ENCODE results near the gene CACNG1. TPM values are rescaled to one million over a fixed set of nuclear protein-coding genes. Genes with fewer than 3 reads are reported as not detected.

CACNG1 gene
- total RNA-seq, 1 experiment from 2014 or later: not detected

DNA sequence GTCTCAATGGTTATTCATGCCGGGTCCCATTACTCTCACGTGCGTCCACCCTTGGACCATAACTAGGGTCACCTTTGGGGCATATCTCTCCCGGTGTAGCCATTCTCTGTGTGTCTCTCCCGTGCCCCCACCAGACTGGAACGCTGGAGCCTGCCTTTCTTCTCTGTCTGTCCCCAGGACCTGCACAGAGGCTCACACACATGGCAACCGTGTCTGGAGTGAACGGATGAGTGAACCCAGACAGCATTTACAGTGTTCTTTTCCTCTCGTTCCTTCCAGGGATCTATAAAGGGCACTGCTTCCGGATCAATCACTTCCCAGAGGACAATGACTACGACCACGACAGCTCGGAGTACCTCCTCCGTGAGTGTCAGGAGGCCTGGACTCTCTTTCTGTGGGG, 26.4 kb upstream of the CACNG1 start:
- H3K4me3 Mint-ChIP-seq (ENCODE audit: low read depth, unreplicated experiment): no peak overlapping the region
- TF ChIP-seq, protein P1, sequence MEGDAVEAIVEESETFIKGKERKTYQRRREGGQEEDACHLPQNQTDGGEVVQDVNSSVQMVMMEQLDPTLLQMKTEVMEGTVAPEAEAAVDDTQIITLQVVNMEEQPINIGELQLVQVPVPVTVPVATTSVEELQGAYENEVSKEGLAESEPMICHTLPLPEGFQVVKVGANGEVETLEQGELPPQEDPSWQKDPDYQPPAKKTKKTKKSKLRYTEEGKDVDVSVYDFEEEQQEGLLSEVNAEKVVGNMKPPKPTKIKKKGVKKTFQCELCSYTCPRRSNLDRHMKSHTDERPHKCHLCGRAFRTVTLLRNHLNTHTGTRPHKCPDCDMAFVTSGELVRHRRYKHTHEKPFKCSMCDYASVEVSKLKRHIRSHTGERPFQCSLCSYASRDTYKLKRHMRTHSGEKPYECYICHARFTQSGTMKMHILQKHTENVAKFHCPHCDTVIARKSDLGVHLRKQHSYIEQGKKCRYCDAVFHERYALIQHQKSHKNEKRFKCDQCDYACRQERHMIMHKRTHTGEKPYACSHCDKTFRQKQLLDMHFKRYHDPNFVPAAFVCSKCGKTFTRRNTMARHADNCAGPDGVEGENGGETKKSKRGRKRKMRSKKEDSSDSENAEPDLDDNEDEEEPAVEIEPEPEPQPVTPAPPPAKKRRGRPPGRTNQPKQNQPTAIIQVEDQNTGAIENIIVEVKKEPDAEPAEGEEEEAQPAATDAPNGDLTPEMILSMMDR (IDR thresholded peaks at IDR 0.05; ENCODE audit: unreplicated experiment): no peak
- no peaks in the 10 kb centered on the region for H3K36me3 Mint-ChIP-seq (ENCODE audit: insufficient read depth, unreplicated experiment)
- H3K4me1 Mint-ChIP-seq (ENCODE audit: low read depth, unreplicated experiment): no peaks in the 10 kb centered on the region
- no peak overlapping the region for H3K27ac Mint-ChIP-seq (ENCODE audit: unreplicated experiment)
- DNase-seq: no peak
- intact Hi-C loops (cut with micrococcal nuclease; ENCODE audit: unreplicated experiment): no loop called here
- BruUV-seq (replicated peaks): no TSS peak
- no peaks in the 10 kb centered on the region for H3K9me3 Mint-ChIP-seq (ENCODE audit: low read depth, unreplicated experiment)
- no peaks in the 10 kb centered on the region for H3K27me3 Mint-ChIP-seq (ENCODE audit: unreplicated experiment)
- CTCF ChIA-PET: no interaction called here

DNA sequence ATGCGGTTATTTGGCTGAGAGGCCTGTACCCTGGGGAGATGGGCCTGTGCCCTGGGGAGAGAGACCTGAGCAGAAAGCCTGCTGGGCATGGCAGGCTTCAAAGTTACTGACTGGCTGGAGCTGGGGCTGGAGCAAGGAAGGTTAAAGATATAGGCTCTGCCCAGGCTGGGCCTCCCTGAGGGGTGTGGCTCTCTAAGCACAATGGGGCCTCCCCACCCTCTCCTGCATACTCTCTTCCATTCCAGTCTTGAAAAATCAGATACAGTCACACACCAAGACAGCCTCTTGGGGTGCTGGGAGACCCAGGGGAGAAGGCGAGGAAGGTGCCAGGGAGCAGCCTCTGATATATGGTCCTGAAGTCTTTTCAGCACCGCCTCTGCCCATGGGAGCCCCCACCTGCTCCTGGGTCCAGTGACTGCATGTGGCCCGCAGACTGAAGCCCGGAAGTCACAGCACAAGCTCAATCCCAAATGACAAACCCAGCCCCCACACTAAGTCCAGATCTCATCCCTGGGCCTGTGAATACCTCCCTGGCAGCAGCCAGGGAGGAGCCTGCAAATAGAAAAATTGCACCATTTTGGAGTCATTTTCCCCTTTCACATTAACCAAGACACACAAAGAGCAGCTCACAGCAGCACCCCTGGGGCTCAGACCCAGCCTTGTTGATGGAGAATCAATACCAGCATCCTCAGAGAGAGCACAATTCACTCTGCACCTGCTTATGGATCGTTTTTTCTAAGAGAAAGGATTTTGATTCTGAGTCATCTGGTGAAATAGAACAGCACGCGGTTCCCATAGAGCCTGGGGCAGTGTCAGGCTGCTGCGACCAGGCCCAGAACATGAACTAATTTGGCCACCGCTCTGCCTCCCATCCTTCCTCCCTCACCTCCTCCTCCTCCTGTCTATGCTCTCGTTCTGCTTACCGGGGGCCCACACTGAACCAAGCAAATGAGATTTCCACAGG, 25.6 kb upstream of the CACNG1 start:
- intact Hi-C loops (cut with micrococcal nuclease; ENCODE audit: unreplicated experiment): no loop called here

DNA sequence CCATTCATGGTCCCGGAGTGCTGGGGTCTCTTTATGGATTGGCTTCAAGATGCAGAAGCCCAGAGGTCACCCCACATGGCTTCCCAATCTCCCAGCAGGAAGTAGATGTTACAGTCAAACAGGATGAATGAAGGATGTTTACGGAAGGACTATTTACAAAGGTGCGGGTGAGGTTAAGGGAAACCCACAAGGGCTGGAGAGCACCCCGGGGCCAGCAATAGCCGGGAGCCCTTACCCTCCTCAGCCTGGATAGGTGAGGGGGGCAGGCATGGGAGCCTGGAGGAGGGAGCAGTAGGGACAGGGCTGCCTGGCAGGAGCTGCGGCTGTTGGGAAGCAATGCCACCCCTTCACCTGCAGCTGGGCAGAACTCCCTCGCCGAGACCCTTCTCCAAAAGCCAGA, 24.5 kb upstream of the CACNG1 start:
- TF ChIP-seq, protein P1 (IDR thresholded peaks at IDR 0.05; ENCODE audit: unreplicated experiment): no peak
- Mint-ChIP-seq H3K27me3 (ENCODE audit: unreplicated experiment) (no peaks in the 10 kb centered on the region), H3K9me3 (ENCODE audit: low read depth, unreplicated experiment) (no peaks in the 10 kb centered on the region), H3K4me3 (ENCODE audit: low read depth, unreplicated experiment) (no peak overlapping the region), H3K27ac (ENCODE audit: unreplicated experiment) (no peak overlapping the region), H3K4me1 (ENCODE audit: low read depth, unreplicated experiment) (no peaks in the 10 kb centered on the region), H3K36me3 (ENCODE audit: insufficient read depth, unreplicated experiment) (no peaks in the 10 kb centered on the region)
- no peak for DNase-seq
- BruUV-seq (replicated peaks): no TSS peak
- CTCF ChIA-PET: no interaction called here
- intact Hi-C loops (cut with micrococcal nuclease; ENCODE audit: unreplicated experiment): no loop called here

More for the DNA sequence above, 25.6 kb upstream of the CACNG1 start:
- TF ChIP-seq, protein P1 (IDR thresholded peaks at IDR 0.05; ENCODE audit: unreplicated experiment): no peak
- Mint-ChIP-seq H3K36me3 (ENCODE audit: insufficient read depth, unreplicated experiment) (no peaks in the 10 kb centered on the region), H3K4me1 (ENCODE audit: low read depth, unreplicated experiment) (no peaks in the 10 kb centered on the region), H3K27ac (ENCODE audit: unreplicated experiment) (no peak overlapping the region), H3K27me3 (ENCODE audit: unreplicated experiment) (no peaks in the 10 kb centered on the region), H3K9me3 (ENCODE audit: low read depth, unreplicated experiment) (no peaks in the 10 kb centered on the region), H3K4me3 (ENCODE audit: low read depth, unreplicated experiment) (no peak overlapping the region)
- no TSS peak for BruUV-seq (replicated peaks)
- CTCF ChIA-PET: no interaction called here
- DNase-seq: no peak

GRCh38 chr17:67020293-67020766, 24.0 kb upstream of the CACNG1 start:
- H3K4me1 Mint-ChIP-seq (ENCODE audit: low read depth, unreplicated experiment): no peaks in the 10 kb centered on the region
- intact Hi-C loops (cut with micrococcal nuclease; ENCODE audit: unreplicated experiment): no loop called here
- CTCF ChIA-PET: no interaction called here
- no peaks in the 10 kb centered on the region for H3K36me3 Mint-ChIP-seq (ENCODE audit: insufficient read depth, unreplicated experiment)
- BruUV-seq (replicated peaks): no TSS peak
- no peak overlapping the region for H3K27ac Mint-ChIP-seq (ENCODE audit: unreplicated experiment)
- DNase-seq: no peak
- H3K9me3 Mint-ChIP-seq (ENCODE audit: low read depth, unreplicated experiment): no peaks in the 10 kb centered on the region
- H3K27me3 Mint-ChIP-seq (ENCODE audit: unreplicated experiment): no peaks in the 10 kb centered on the region
- TF ChIP-seq, protein P1 (IDR thresholded peaks at IDR 0.05; ENCODE audit: unreplicated experiment): no peak
- no peak overlapping the region for H3K4me3 Mint-ChIP-seq (ENCODE audit: low read depth, unreplicated experiment)
